GM18519 (cell line): ENCODE data around the gene ATP8A2.
A peak's percentile ranks its signal among the peaks of the same experiment; 100 is the strongest.
"Not testable (repeated sequence)": the region's sequence is repeated elsewhere in the genome, so short reads cannot be mapped to it uniquely, and the experiment has no call there.

Experiments
- ATAC-seq: cut with Tn5 transposase; IDR thresholded peaks from one replicate; pipeline ENCODE4 v1.9.1; 2021; ENCODE audit warnings: mild to moderate bottlenecking, moderate library complexity; ENCODE audit not compliant: unreplicated experiment, low FRiP score

Gene ATP8A2

DNA sequence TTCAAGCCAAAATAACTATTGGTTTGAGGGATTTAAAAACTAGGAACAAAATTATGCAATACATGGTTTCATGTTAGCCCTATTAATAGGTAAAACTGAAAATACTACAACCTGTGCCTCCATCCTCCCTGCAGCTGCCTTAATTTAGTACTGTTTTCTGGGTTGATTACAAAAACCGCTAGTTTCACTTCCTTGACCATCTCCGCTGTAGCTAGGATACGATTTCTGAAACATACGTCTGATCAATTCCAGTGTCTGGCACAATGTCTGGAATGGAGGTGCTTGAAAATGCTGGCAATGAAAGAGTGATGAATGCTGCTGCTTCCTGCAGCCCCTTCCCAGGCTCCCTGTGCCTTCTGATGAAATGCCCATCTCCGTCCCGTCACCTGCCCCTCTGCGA is 406.6 kb downstream of the ATP8A2 start:
- ATAC-seq, result peak; percentile 73

DNA sequence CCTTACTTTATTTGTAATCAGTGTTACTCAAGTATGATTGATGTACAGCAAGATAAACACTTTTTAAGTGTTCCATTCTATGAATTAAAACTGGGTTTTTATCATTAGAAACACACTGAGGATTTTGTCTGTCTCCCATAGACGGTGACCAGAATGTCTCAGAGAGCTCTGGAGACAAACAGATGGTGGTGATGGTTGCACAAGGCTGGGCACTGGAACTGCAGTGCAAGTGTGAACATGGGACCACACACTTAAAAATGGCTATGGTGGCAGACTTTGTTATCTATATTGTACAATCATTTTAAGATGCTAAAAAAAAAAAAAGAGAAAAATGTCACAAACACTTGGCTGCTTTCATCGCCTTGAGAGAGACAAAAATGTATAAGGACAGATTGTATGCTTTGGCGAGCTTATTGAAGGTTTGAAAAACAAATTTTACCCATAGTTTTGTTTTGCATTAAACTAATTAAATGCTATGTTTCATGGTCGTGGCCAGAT is 407.1 kb downstream of the ATP8A2 start:
- no peak for ATAC-seq

DNA sequence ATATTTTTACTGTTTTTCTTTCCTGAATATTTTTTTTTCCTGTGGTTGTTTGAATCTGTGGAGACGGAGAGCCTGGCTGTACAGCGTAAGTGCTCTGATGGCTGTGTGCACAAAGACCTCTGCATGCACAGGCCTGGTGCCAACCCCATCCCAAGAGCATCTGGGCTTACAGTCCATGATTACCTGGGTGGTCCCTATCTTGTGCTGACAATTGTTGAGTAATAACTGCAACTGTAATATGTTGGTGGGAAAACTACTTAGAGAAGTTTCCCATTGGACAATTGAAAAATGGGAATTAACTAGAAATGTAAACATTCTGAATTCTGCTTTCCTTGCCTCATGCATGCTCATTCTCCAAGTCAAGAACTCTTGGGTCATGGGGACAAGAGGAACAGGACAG is 411.3 kb downstream of the ATP8A2 start:
- no peak for ATAC-seq

DNA sequence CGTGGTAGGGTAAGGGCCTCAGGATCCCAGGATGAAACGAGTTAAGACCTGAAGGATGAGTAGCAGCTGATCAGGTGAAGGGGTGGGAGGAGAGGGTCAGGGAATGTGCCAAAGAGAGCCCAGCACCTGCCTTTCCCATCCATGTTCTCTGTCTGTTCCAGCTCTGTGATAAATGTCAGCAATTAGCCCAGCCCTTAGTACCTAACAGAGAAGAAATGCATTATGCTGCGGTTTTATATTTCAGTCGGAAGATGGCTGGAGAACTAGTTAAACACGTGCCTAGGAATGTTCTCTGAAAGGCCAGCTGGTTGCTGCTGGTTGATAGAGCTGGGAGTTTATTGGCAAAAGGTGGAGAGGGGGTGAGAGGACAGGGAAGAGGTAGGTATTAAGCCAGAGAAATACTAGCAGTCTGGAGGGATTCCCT is 411.8 kb downstream of the ATP8A2 start:
- no peak for ATAC-seq

DNA sequence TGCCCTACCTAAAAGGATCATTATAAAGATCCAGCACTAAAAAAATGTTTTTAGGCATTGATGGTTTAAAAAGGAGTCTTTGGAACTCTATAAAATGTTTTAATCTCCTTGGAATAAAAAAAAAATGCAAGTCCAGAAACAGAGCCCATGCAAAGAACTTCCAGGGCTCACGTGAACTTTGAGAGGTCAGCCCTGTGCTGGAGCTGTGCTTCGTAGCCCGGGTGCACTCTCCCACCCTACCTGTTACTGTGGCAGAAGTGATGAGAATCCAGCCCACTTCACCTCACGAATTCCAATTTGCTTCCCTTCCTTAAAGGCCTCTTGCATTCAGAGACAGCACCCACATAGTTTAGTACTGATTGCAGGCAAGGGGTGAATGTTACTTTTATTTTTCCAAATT is 412.3 kb downstream of the ATP8A2 start:
- ATAC-seq, result no peak

DNA sequence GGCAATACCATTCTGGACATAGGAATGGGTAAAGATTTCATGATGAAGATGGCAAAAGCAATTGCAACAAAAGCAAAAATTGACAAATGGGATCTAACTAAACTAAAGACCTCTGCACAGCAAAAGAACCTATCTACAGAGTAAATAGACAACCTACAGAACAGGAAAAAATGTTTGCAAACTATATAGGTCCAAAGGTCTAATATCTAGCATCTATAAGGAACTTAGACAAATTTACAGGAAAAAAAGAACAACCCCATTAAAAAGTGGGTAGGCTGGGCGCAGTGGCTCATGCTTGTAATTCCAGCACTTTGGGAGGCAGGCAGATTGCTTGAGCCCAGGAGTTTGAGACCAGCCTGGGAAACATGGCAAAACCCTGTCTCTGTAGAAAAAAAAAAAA is 418.4 kb downstream of the ATP8A2 start:
- ATAC-seq, result not testable (repeated sequence)

DNA sequence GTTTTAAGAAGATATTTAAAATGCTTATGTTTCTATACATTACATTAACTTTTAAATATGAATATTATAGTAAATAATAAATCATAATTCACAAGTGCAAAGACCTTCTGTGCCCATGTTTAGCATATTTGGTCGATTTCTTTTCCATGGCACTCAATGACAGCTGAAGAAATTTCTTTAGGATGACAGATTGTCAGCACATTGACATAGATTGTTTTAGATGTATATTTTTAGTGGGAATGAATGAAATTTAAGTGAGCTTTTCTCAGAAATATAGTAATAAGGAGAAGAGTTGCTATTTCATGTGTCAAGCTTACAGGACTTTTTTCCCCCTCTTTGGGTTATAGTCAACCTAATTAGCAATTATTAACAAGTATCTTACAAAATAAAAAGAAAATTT is 423.5 kb downstream of the ATP8A2 start:
- no peak for ATAC-seq

DNA sequence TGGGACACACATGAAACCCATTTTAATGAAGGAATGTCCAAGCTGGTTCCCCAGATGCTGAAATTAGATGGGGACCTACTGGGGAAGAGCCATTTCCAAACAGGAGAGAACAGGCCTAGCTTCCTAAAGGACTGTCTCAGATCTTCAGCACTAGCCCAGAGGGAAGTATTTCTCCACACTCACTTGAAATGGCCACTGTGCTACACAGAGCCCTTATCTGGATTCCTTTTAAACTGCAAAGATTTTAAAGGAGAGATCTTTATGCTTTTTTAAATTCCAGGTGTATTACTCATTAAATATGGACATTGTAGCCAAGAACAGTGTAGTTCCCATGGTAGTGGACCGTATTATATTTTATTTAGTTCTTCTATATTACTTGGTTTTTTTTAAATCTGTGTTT is 424.7 kb downstream of the ATP8A2 start:
- no peak for ATAC-seq

DNA sequence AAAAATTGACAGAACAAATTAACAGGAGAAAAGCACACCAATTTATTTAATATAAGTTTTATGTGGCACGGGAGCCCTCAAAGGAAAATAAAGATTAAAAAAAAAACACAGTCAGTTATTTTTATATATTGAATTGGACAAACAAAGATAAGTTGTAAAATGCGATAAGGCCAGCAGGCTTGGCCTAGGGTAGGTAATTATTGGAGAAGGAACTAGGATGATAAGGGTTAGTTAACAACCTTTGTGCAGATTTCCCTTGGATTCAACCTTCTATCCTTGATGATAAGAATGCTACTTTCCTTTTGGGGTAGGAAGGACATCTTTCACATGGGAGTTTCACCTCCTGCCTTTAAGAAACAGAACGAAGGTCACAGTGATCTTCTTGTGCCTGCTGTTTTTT is 427.2 kb downstream of the ATP8A2 start:
- no peak for ATAC-seq

DNA sequence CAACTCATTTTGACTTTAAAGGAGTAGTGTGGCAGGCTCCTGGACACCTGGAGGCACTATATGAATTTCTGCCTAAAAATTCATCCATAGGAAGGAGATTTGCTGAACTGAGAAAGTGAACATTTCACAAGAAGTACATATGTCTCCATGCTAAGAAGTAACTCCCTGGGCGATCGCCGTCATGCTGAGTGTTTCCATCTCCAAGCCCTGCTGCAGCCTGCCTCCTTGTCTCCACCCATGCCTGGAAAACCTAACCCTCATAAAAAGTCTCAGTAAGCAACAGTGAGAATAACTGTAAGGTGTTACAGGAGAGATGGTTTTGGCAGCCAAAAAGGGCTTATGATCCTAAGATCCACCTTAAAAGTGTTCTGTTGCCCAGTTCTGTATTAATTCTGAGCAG is 428.7 kb downstream of the ATP8A2 start:
- ATAC-seq, result no peak

DNA sequence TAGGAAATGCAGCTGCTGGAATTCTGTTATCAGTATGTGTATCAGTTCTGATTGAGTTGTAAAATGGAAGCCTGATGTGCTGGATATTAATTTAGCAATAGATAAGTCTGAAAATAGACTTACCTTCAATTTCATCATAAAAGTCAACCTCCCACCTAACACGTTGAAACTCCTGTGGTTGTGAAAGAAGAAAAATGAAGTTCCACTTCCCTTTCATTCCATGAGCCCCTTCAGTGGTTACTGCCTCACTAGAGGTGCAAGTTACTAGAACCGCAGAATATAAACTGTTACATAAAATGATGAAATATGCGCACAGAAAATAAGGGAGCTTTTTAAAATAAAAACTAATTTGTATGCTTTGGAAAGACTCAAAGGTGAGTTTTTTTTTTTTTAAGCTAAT is 430.8 kb downstream of the ATP8A2 start:
- ATAC-seq, result no peak

DNA sequence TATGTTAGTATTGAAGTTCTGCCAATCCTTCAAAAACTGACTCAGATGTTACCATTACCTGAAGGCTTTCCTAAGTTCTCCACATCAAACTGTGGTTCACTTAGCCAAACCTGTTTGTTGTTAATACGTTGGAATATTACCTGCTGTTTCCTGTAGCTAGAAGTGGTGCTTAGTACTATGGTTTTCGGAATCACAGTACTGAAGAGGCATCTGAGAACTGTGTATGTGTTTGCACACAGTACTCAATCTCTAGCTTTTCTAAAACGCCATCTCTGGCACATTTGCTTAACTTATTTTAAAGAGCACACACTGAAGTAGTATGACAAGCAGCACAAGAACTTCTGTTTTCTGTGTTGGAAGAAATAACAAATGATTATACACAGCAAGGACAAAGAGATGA is 431.9 kb downstream of the ATP8A2 start:
- ATAC-seq, result no peak

DNA sequence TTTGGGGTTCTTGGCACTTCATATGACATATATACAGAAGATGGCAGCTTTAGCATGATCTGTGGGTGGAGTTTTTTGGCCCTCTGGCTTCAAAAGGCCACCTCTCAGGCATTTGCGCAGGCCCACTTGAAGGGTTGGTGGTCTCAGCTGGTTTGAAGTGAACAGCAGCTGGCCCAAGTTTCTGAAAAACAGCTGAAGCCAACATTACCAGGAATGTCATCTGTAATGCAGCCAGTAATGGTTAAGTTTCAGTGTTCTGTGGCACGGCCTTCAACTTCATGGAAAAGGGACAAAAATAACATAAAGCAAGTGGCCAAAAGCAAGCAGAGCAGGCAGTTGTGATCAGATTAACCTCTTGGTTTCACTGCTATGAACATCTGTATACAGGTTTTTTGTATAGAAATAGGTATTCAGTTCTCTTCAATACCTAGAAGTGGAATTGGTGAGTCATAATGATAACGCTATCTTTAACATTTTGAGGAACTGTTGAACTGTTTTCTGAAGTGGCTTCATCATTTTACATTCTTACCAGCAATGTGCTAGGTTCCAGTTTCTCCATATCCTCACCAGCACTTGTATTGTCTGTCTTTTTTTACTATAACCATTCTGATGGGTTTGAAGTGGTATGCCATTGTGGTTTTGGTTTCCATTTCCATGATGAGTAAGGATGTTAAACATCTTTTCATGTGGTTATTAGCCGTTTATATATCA is 434.6 kb downstream of the ATP8A2 start:
- peak; percentile 90 for ATAC-seq

DNA sequence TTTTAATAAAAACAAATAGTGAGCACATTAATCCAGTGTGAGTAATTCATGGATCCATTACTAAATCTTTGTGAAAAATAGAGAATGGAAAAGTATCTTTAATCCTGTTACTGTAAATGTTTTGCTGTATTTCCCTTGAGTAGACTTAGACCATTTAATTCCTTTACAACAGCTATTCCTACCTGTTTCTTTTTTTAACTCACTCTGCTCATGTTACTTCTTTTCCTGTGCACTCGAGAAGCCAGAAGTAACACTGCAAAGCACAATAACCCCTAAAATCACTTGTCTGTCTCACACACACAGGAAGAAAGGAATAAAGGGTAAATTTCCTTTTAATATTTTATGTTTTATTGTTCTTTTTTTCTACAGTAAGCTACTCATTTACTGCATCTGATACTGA is 435.8 kb downstream of the ATP8A2 start:
- no peak for ATAC-seq

DNA sequence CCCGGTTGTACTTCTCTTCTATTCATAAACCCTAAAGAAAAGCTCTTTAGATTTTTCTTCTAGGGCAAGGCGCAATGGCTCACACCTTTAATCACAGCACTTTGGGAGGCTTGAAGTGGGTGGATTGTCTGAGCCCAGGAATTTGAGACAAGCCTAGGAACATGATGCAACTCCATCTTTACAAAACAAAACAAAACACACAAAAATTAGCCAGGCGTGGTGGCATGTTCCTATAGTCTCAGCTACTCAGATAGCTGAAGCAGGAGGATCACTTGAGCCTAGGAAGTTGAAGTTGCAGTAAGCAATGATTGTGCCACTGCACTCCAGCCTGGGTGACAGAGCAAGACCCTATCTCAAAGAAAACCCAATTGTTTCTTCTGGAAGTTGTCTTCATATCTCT is 439.7 kb downstream of the ATP8A2 start:
- ATAC-seq, result no peak

DNA sequence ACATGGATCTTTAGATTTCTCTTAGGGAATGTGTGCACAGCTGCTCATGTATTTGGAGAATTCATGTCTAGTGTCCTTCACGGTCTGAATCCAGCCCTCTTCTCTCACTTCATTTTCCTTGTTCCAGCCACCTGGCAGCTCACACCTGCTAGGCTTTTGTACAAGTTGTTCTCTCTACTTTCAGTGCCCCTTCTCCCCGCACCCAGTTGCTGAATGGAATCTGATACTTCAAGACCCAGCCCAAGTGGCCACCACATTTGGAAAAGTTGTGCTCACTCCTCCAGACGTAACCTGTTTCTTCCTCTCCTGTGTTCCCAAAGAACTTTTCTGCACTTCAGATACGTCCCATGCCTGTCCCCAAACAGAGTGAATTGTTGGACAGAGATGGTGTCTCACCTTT is 444.5 kb downstream of the ATP8A2 start:
- ATAC-seq, result no peak

DNA sequence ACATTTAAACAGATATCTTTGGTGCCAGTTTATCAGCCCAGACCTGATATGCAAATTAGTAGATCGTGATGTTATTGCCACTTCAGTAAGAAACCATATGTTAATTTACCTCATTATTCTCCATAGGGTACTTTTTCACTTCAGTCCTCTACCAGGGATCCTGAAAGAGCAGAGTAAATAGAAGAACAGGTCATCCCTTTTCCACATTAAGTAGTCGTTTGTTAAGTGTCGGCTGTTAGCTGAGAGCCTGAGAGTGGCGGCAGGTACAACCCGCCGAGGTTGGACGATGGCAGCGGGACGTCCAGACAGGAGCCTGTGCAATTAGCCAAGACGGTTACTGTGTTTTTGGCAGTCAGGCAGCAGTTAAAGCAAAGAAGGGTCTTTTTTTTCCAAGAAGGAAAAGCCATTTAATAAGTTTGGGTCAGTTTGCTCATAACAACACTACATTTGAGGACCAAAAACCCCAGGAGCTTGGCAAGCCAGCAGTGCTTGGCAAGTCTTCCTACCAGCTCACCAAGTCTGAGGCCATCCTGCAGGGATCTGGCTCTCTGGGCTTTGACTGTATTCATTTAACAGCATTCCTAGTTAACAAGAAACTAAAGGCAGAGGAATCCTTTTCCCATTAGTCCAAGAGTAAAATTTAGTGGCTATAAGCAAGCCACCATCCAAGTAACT is 448.2 kb downstream of the ATP8A2 start:
- no peak for ATAC-seq

DNA sequence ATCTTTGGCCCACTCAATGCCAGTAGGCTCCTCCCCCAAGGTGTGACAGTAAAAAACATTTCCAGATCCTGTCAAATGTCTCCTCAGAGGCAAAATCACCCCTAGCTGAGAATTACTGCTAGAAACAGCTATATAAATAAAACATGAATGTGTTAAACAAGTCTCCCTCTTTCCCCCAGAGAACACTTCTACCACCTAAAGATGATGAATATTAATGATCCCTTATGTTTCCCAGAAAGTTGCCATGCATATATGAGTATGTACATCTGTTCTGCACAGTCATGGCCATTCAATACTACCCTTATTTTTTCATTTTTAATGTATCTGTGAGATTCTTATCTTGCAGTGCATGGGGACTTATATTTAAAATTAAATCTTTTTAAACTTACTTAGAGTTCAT is 450.0 kb downstream of the ATP8A2 start:
- ATAC-seq, result no peak

DNA sequence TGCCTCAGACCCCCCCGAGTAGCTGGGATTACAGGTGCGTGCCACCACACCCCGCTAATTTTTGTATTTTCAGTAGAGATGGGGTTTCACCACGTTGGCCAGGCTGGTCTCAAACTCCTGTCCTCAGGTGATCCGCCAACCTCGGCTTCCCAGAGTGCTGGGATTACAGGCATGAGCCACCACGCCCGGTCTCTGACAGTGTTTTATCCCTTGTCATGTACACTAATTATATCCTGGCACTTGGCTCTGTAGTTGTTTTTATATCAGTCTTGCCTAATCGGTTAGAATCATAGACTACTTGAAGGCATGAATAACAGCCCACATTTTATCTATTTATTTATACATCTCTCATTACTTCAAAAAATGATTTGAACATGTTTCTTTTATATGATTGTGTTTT is 455.4 kb downstream of the ATP8A2 start:
- not testable (repeated sequence) for ATAC-seq

DNA sequence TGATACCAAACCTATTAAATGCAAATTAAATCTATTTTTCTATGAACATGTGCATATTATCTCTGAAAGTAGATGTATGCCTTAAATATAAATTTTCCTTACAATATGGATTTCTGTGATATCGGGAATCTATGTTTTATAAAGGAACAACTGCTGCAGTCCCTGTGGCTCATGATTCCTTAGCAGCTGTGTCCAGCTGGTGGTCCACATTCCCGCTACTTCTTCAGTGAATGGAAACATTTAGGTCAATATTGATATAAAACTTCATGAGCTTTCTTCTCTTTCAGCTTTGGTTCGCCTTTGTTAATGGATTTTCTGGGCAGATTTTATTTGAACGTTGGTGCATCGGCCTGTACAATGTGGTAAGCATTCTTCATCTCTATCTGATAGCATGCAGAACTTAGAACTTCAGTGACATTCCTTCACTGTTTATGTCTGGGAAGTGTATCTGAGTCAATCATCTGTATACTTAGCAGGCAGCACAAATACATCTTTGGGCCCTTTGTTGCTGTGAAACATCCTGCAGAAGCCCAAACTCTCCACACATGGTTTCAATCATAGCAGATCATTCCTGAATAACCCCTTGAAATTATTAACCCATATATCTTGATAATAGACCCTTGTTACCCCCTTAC is 456.2 kb downstream of the ATP8A2 start:
- ATAC-seq, result no peak

DNA sequence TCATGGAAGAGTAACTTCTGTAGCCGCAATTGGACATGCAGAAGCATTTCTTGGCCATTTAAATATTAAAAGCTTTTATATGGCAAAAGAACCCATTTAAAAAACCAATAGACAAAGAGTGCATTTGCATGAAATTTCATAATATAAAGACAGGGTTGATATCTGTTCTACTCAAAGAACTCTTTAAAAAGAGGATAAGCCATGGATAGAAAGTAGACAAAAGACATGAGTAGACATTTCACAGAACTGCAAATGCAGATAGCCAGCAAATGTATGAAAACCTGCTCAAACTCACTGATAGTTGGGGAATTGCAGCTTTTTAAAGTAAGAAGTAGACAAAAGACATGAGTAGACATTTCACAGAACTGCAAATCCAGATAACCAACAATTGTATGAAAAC is 462.0 kb downstream of the ATP8A2 start:
- no peak for ATAC-seq
